ENCODE data around the gene SBNO2. TPM values are rescaled to one million over a fixed set of nuclear protein-coding genes. Genes with fewer than 3 reads are reported as not detected.

The SBNO2 gene
- total RNA-seq, 2 experiments from 2014 or later = 26.6 to 43.3 TPM

GRCh38 chr19:1073956-1074517 lies 100.0 kb downstream of the SBNO2 start:
- ChIA-PET CTCF (ENCODE audit: unreplicated experiment) (interaction anchor here (0.5 kb wide), 1 partner anchor 39 kb away, joined by 6 read pairs; no protein-coding TSS in a partner anchor), POLR2A (interaction anchor here (0.6 to 2.3 kb wide), 4 partner anchors 9 to 47 kb away, joined by 3 to 6 read pairs (median 5); partner anchors contain the start of gene CNN2)
- Histone ChIP-seq H4K20me1 (ENCODE audit: insufficient read depth, low read length) (no peaks in the 10 kb centered on the region), H3K36me3 (ENCODE audit: insufficient read depth, low read length) (peaks cover 77% of the 10 kb centered on the region), H3K9me2 (ENCODE audit: insufficient read depth, low read length) (no peaks in the 10 kb centered on the region), H3K4me3 (ENCODE audit: low read depth, low read length, poor library complexity, severe bottlenecking) (peak overlapping the region; percentile 43), H3K27ac (ENCODE audit: low read depth, low read length, poor library complexity, severe bottlenecking) (peak overlapping the region; percentile 50), H3K4me1 (ENCODE audit: insufficient read depth, low read length, poor library complexity, severe bottlenecking) (peaks cover 59% of the 10 kb centered on the region), H3K79me2 (ENCODE audit: insufficient read depth, low read depth, low read length) (peaks cover 18% of the 10 kb centered on the region; the same call in 1 of the 2 replicates), H3K4me2 (ENCODE audit: low read length) (peak overlapping the region; percentile 60), H3K9me3 (ENCODE audit: low read length) (no peaks in the 10 kb centered on the region), H2AFZ (ENCODE audit: low read length) (no peak overlapping the region)
- intact Hi-C loops (cut with micrococcal nuclease; ENCODE audit: unreplicated experiment) = no loop called here
- BruUV-seq (replicated peaks) = no TSS peak
- no peak for DNase-seq (ENCODE audit: low spot score)
- no peak for TF ChIP-seq EZH2phosphoT487 (IDR thresholded peaks at IDR 0.05; ENCODE audit: borderline replicate concordance, low read depth, low read length)
- TF ChIP-seq CTCF (conservative IDR thresholded peaks at IDR 0.05; ENCODE audit: low read length) = no peak

GRCh38 chr19:1073063-1073955 lies 100.8 kb downstream of the SBNO2 start:
- Histone ChIP-seq H3K27ac (ENCODE audit: low read depth, low read length, poor library complexity, severe bottlenecking) (no peak overlapping the region), H3K36me3 (ENCODE audit: insufficient read depth, low read length) (peaks cover 78% of the 10 kb centered on the region), H3K4me1 (ENCODE audit: insufficient read depth, low read length, poor library complexity, severe bottlenecking) (peaks cover 63% of the 10 kb centered on the region), H2AFZ (ENCODE audit: low read length) (no peak overlapping the region), H3K4me3 (ENCODE audit: low read depth, low read length, poor library complexity, severe bottlenecking) (no peak overlapping the region), H3K79me2 (ENCODE audit: insufficient read depth, low read depth, low read length) (peaks cover 25% of the 10 kb centered on the region), H3K9me2 (ENCODE audit: insufficient read depth, low read length) (no peaks in the 10 kb centered on the region), H4K20me1 (ENCODE audit: insufficient read depth, low read length) (no peaks in the 10 kb centered on the region), H3K9me3 (ENCODE audit: low read length) (no peaks in the 10 kb centered on the region), H3K4me2 (ENCODE audit: low read length) (no peak overlapping the region)
- no peak for TF ChIP-seq EZH2phosphoT487 (IDR thresholded peaks at IDR 0.05; ENCODE audit: borderline replicate concordance, low read depth, low read length)
- TF ChIP-seq CTCF (conservative IDR thresholded peaks at IDR 0.05; ENCODE audit: low read length) = no peak
- intact Hi-C loops (cut with micrococcal nuclease; ENCODE audit: unreplicated experiment) = no loop called here
- ChIA-PET POLR2A (no interaction called here), CTCF (ENCODE audit: unreplicated experiment) (no interaction called here)
- no TSS peak for BruUV-seq (replicated peaks)
- DNase-seq (ENCODE audit: low spot score) = no peak
